ENCODE data around the gene MAP1A. TPM values are rescaled to one million over a fixed set of nuclear protein-coding genes. Genes with fewer than 3 reads are reported as not detected.

The MAP1A gene
- under 0.01 and 0.13 TPM in 2 replicates for total RNA-seq

DNA sequence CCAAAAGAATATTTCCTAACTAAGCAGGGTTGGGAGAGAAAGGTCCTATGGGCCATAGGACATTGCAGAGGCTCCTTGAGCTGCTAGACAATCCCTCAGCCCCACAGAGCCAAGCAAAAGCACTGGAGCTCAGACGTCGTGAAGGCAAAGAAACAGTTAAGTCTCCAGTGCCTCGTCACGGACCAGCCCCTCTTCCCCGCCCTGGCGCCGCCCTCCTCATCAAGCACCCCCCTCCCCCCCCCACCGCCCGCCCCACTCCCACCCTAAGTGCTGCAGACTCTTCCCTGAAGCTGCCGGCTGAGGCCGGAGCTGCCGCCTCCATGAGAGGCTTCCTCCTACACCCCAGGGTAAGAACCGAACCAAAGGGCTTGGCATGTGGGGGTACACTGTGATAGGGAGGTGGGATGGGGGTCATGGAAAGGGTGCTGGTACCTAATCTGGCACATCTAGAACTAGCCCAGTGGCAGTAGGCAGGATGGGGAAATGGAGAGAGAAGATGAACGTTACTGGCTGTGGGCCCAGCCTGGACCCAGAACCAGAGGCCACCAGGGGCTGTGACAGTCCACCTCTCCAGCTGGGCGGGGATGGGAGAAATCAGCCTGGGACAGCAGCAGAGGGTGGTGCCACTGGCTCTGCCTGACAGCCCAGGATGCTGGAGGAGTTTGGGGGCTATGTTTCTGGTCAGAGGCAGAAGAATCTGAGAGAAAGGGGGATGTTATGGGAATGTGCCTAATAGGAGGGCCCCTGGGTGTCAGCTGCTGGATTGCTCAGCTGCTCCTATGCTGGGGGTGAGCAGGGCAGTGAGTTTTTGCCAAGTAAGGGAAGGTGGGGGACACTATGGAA lies at the start of gene MAP1A:
Gene MAP1A (plus strand): TSS at position 255 of the 843 bp plus-strand sequence. CDS start 3,866 bp downstream, outside the sequence.
- DNase-seq (ENCODE audit: low read depth in 2 of 2): no peak

- no peak for DNase-seq (ENCODE audit: low read depth in 2 of 2)
Measured at GRCh38 chr15:43469867-43470266, 47.5 kb upstream of the MAP1A start.

DNA sequence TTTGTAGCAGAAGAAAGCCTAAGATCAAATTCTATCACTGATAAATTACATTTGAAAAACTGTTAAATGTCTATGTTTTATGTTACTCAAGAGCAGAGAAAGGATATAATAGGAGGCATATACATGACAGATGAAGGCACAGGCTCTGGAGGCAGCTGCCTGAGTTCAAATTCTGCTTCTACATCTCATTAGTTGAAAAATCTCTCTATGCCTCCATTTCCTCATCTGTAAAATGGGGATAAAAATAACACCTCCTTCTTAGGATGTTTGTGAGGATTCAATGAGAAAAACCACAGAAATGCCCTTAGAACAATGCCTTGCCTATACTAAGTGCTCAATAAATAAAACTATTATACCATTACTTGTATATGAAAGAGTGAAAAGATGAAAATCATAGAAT lies 45.4 kb upstream of the MAP1A start:
- no peak for DNase-seq (ENCODE audit: low read depth in 2 of 2)

GRCh38 chr15:43473885-43474284 lies 43.5 kb upstream of the MAP1A start:
- no peak for DNase-seq (ENCODE audit: low read depth in 2 of 2)

DNA sequence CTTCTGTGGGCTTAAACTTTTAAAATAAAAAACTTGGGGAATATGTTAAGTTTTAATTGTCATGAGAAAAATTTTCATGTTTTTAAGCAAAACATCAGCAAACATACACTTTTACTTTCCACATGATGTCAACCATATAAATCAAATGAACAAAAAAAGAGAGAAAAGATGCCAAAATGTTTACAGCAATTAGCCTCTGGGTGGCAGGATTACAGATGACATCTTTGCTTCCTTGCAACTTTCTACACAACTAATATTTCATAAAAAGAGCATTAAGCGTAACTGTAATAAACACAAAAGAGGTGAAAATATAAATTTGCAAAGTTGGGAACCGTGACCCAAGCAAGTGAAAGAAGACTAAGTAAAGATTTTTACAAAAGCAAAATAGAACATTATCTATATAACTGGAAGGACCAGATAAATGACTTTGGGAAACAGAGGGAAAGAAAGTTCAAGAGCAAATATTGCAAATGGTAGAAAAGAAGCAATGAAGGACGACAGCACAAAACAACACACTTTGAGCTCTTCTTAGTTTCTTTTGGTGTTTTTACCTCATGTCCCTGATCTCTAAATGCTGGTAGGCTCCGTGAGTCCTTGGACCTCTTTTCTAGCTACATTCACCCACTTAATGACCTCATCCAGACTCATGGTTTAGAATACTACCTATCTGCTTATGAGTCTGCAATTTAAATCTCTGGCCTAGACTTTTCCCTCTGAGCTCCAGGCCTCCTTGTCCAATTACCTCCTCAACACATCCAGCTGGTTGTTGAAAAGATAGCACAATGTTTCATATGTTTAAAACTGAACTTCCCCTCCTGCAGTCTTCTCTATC lies 33.9 kb upstream of the MAP1A start:
- peak in 1 of 2 donors; percentile 31 for DNase-seq (ENCODE audit: low read depth in 2 of 2)

- no peak for DNase-seq (ENCODE audit: low read depth in 2 of 2)
Measured at GRCh38 chr15:43484455-43484854, 33.0 kb upstream of the MAP1A start.

DNA sequence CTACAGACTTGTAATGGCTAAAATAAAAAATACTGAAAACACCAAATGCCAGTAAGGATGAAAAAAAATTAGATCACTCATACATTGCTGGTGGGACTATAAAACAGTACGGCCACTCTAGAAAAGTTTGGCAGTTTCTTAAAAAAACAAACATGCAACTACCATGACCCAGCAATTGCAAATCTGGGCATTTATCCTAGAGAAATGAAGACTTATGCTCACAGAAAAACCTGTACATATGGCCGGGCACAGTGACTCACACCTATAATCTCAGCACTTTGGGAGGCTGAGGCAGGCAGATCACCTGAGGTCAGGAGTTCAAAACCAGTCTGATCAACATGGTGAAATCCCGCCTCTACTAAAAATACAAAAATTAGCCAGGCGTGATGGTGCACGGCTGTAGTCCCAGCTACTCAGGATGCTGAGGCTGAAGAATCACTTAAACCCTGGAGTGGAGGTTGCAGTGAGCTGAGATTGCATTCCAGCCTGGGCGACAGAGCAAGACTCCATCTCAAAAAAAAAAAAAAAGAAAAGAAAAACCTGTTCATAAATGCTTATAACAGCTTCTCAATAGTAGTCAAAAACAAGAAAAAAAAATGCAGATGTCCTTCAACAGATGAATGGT lies 30.0 kb upstream of the MAP1A start:
- no peak for DNase-seq (ENCODE audit: low read depth in 2 of 2)

- DNase-seq (ENCODE audit: low read depth in 2 of 2): no peak
Measured at GRCh38 chr15:43488790-43489189, 28.6 kb upstream of the MAP1A start.

DNA sequence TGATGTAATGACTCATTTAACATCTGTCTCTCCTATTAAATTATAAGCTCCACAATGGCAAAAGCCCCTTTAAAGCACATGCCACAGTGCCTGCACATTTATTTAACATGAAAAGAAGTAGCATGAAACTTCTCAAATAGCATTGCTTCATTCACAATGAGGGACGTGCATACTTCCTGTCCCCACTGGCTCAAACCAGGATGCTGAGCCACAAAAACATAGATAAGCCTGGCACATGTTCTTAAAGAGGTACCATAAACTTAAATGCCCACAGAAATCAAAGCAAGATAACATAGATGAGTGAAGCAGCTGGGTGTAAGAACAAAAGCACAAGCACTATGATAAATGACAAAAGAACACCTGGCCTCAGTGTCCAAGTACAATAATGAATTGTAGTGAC lies 28.2 kb upstream of the MAP1A start:
- no peak for DNase-seq (ENCODE audit: low read depth in 2 of 2)

- DNase-seq (ENCODE audit: low read depth in 2 of 2): peak in 1 of 2 donors; percentile 19
Measured at GRCh38 chr15:43492266-43492665, 25.1 kb upstream of the MAP1A start.

- peak; percentile 85 to 95 for DNase-seq (ENCODE audit: low read depth in 2 of 2)
Measured at GRCh38 chr15:43492673-43493601, 24.5 kb upstream of the MAP1A start, which contains the start of gene TP53BP1. Gene TP53BP1, minus strand, starts transcription at chr15:43493156. Its CDS starts 113 bp downstream, at chr15:43493043.

DNA sequence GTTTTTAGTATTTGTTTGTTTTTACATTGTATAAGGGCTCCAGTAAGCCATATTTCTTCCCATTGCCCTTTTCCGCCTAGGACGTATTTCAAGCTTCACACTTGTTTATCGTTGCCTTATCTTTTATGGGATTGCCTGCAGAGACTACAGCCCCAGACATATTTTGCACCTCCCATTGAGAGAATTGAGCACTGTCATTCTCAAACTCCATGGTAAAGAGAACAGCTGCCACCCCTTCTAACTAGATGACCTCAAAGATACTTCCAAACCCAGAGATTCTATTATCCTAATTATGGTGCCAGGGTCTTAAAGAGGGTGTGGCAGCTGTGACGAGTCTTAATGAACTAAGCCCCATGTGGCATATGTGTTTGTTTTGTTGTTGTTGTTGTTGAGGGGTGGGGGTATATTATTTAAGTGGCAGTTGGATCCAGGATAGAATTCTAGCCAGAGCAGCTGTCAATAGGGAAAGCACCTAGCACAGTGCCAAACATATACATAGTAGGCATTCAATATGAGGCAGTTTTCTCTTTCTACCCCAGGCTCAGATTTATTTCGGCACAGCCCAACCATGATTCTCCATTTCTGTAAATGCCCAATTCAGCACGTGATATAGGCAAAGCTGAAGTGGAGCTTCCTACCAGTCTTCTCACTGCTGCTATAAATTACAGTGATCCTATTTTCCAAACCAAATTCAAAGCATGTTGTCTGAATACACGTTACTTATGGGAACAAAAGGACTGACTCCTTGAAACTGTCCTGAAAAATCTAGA lies 23.5 kb upstream of the MAP1A start:
- no peak for DNase-seq (ENCODE audit: low read depth in 2 of 2)

GRCh38 chr15:43498990-43499389 lies 18.4 kb upstream of the MAP1A start:
- no peak for DNase-seq (ENCODE audit: low read depth in 2 of 2)

DNA sequence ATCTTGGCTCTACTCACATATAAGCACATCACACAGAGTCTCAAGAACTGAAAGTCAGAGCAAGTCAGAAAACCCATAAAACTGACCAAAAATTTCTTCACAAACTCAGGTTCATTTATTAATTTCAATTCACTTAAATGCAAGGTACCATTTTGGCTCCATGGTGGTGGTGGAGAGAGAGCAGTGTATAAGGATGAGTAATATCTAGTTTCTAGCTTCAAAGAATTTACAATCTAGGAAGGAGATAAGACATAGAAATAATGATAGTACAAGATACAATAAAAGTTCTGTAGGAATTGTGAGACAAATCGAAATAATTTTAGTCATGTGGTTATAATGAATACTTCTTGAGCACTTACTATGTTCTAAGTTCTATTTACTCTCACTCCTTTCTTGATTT lies 17.8 kb upstream of the MAP1A start:
- DNase-seq (ENCODE audit: low read depth in 2 of 2): no peak

DNA sequence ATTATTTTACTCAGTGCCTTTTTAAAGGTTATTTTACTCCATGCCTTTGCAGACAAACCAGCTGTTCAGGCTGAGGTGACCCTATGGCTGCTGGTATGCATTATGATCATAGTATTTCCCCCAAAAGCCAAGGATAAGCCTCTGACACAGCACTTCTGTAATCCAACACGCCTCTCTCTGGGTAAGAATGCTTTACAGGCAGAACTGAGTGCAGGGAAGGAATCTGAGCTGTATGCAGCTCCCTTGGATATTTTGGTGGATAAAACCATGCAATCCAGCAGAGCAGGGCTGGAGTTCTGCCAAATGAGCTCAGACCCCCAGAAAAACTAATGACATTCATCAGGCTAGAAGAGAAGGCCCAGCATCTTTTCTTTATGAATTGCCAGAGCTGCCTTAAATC lies 11.7 kb upstream of the MAP1A start:
- DNase-seq (ENCODE audit: low read depth in 2 of 2): no peak

- DNase-seq (ENCODE audit: low read depth in 2 of 2): no peak
Measured at GRCh38 chr15:43508421-43508820, 9.0 kb upstream of the MAP1A start.

DNA sequence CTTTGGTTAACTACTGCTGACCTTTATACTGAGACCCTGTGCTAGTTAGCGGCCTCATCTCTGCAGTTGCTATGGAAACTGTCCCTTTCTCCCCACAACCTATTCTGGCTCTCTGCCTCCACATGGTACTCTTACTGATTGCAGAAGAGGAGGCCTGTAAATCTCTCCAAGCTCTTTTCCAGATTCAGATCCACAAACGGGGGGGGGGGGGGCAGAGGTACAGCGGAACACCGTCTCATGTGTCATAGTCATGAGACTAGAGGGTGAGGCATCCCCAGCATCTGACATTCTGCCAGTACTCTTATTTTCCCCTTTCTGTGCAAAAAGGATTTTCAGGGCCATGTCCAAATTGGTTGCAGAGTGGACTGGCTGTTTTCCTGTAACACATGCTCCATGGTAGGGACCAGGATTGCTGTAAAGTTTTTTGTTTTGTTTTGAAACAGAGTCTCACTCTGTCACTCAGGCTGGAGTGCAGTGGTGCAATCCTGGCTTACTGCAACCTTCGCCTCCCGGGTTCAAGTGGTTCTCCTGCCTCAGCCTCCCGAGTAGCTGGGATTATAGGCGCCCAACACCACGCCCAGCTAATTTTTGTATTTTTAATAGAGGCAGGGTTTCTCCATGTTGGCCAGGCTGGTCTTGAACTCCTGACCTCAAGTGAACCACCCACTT lies 8.3 kb upstream of the MAP1A start:
- DNase-seq (ENCODE audit: low read depth in 2 of 2): no peak

DNA sequence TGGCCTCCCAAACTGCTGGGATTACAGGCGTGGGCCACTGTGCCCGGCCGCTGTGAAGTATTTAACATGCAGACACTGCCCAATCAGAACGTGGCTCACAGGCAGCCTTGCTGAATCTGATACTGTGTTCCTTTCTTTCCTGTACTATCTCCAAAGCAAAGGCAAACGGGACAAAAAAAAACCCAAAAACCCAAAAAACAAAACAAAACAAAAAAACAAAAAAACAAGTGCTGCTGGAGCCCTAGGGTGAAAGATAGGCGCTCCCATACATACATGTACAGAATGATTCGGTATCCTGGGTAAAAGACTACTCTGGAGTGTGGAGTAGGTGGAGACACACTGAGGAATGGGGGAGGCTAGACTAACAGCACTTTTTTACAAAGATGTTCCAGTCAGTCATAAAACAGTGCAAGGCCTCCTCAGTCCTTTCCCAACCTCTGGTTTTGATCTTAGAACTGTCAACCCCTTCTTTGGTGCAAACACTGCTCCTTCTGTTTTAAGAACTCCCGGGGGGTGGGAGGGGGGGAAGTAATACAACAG lies 7.7 kb upstream of the MAP1A start:
- DNase-seq (ENCODE audit: low read depth in 2 of 2): no peak

All from dermis microvascular lymphatic vessel endothelial cell (primary cell).